Mesendoderm (in vitro differentiated cells): ENCODE measurements around the gene FAM9B.

Source experiments
- DNase-seq: peaks from one replicate; pipeline ENCODE4 v3.0.0; 2013
- H2AK5ac ChIP-seq: 2 replicates; pipeline ENCODE4 v1.6.1; 2013; ENCODE audit warnings: low read length, inconsistent platforms
- H2BK120ac ChIP-seq: 2 replicates; pipeline ENCODE4 v1.6.1; 2013; ENCODE audit warnings: low read depth, mild to moderate bottlenecking, low read length, moderate library complexity, mixed read lengths
- H2BK15ac ChIP-seq: replicated peaks from 2 replicates; pipeline ENCODE4 v1.6.1; 2013; ENCODE audit warnings: low read depth, mild to moderate bottlenecking, moderate library complexity
- H2BK5ac ChIP-seq: 2 replicates; pipeline ENCODE4 v1.6.1; 2013; ENCODE audit warnings: low read length, inconsistent platforms
- H3K18ac ChIP-seq: 2 replicates; pipeline ENCODE4 v1.6.1; 2013; ENCODE audit warnings: mild to moderate bottlenecking, low read length, mixed read lengths
- H3K23ac ChIP-seq: one replicate; pipeline ENCODE4 v1.6.1; 2013; ENCODE audit warnings: low read length
- H3K27ac ChIP-seq: 2 replicates; pipeline ENCODE4 v1.5.1; 2013; ENCODE audit warnings: low read depth, mild to moderate bottlenecking, inconsistent platforms, low read length, moderate library complexity
- H3K27me3 ChIP-seq: 2 replicates; pipeline ENCODE4 v1.6.1; 2013; ENCODE audit warnings: low read length, control low read depth, mild to moderate bottlenecking, inconsistent platforms; ENCODE audit not compliant: insufficient read depth, poor library complexity
- H3K36me3 ChIP-seq: 2 replicates; pipeline ENCODE4 v1.6.1; 2013; ENCODE audit warnings: low read length, inconsistent platforms; ENCODE audit not compliant: control insufficient read depth, insufficient read depth
- H3K4ac ChIP-seq: one replicate; pipeline ENCODE4 v1.6.1; 2013; ENCODE audit warnings: low read depth, mild to moderate bottlenecking, low read length, moderate library complexity
- H3K4me1 ChIP-seq: 2 replicates; pipeline ENCODE4 v1.6.1; 2013; ENCODE audit warnings: low read depth, low read length, inconsistent platforms; ENCODE audit not compliant: control insufficient read depth
- H3K4me2 ChIP-seq: 2 replicates; pipeline ENCODE4 v1.6.1; 2013; ENCODE audit warnings: low read length
- H3K4me3 ChIP-seq: 2 replicates; pipeline ENCODE4 v1.5.1; 2013; ENCODE audit warnings: mild to moderate bottlenecking, low read length
- H3K56ac ChIP-seq: one replicate; pipeline ENCODE4 v1.6.1; 2013; ENCODE audit warnings: low read length
- H3K79me1 ChIP-seq: 2 replicates; pipeline ENCODE4 v1.6.1; 2013; ENCODE audit warnings: low read length, inconsistent platforms
- H3K79me2 ChIP-seq: 2 replicates; pipeline ENCODE4 v1.6.1; 2013; ENCODE audit warnings: mild to moderate bottlenecking, low read length; ENCODE audit not compliant: control insufficient read depth, insufficient read depth
- H3K9ac ChIP-seq: 2 replicates; pipeline ENCODE4 v1.6.1; 2013; ENCODE audit warnings: low read length, inconsistent platforms
- H4K5ac ChIP-seq: one replicate; pipeline ENCODE4 v1.6.1; 2013; ENCODE audit warnings: low read length
- H4K8ac ChIP-seq: one replicate; pipeline ENCODE4 v1.6.1; 2013; ENCODE audit warnings: low read depth, mild to moderate bottlenecking, control low read depth, low read length, moderate library complexity
- WGBS: extraction: QIAGEN DNeasy Blood & Tissue Kit; methylation state at CpG from one replicate; pipeline ENCODE4 v1.1.7; 2013; ENCODE audit warnings: low lambda C conversion rate, missing lambda C conversion rate; ENCODE audit not compliant: insufficient coverage; ENCODE audit errors: extremely low coverage; 5-methylcytosine and 5-hydroxymethylcytosine counted together

Gene FAM9B

DNA sequence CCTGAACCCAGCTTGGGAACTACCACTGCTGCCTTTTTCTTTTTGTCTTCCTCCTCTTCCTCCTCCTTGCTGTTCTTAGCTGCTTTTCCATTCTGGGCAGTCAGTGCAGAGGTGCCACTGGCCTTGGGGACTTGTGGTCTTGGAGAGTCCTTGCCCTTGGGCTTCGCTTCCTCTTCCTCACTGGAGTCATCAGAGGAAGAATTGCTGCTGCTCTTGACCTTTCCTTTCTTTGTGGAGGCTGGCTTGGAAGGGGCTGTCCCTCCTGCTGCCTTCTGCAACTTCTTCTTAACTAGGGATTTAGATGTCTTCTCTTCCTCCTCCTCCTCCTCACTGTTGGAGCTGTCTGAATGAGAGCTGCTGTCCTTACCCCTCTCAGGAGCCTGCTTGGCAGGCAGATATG, 53.2 kb downstream of the FAM9B start:
- no peaks in the 10 kb centered on the region for H3K36me3 ChIP-seq
- H2BK5ac ChIP-seq: no peak overlapping the region
- no CpG with 5 or more reads among the region's 1 CpG for WGBS
- no peak overlapping the region for H4K5ac ChIP-seq
- H3K79me1 ChIP-seq: no peaks in the 10 kb centered on the region
- no peak overlapping the region for H2BK120ac ChIP-seq
- H3K79me2 ChIP-seq: no peaks in the 10 kb centered on the region
- H3K4me1 ChIP-seq: peaks cover 2% of the 10 kb centered on the region
- no peak overlapping the region for H3K23ac ChIP-seq
- H2BK15ac ChIP-seq: no peak overlapping the region
- H3K4ac ChIP-seq: peak overlapping the region; percentile 37
- H3K4me2 ChIP-seq: no peak overlapping the region
- H3K9ac ChIP-seq: no peak overlapping the region
- H3K27me3 ChIP-seq: no peaks in the 10 kb centered on the region
- DNase-seq: no peak
- no peak overlapping the region for H4K8ac ChIP-seq
- no peak overlapping the region for H3K27ac ChIP-seq
- no peak overlapping the region for H2AK5ac ChIP-seq
- no peak overlapping the region for H3K4me3 ChIP-seq
- H3K18ac ChIP-seq: peak overlapping the region; percentile 1
- peak overlapping the region; percentile 34 for H3K56ac ChIP-seq
